GM21576 (cell line): ENCODE results near the gene KMT2B.

Source experiments
- ATAC-seq: cut with Tn5 transposase; IDR thresholded peaks from one replicate; pipeline ENCODE4 v1.9.1; 2021; ENCODE audit warnings: mild to moderate bottlenecking, moderate library complexity; ENCODE audit not compliant: unreplicated experiment

The KMT2B gene

GRCh38 chr19:35776102-35776788 lies 58.4 kb downstream of the KMT2B start:
- no peak for ATAC-seq

- ATAC-seq, result no peak
Observed at GRCh38 chr19:35777086-35777841, 59.5 kb downstream of the KMT2B start.

- ATAC-seq, result no peak
Observed at GRCh38 chr19:35777961-35778360, 60.2 kb downstream of the KMT2B start.

GRCh38 chr19:35779033-35779432 lies 61.2 kb downstream of the KMT2B start:
- ATAC-seq, result no peak

- no peak for ATAC-seq
Observed at GRCh38 chr19:35780058-35780457, 62.3 kb downstream of the KMT2B start.

GRCh38 chr19:35780717-35781116 lies 62.9 kb downstream of the KMT2B start:
- no peak for ATAC-seq

- ATAC-seq, result no peak
Observed at GRCh38 chr19:35781650-35782049, 63.8 kb downstream of the KMT2B start.

GRCh38 chr19:35782589-35782988 lies 64.8 kb downstream of the KMT2B start:
- ATAC-seq, result no peak

GRCh38 chr19:35783469-35784434 lies 65.9 kb downstream of the KMT2B start:
- ATAC-seq, result no peak

- no peak for ATAC-seq
Observed at GRCh38 chr19:35784503-35785338, 66.9 kb downstream of the KMT2B start.

- no peak for ATAC-seq
Observed at GRCh38 chr19:35785339-35785627, 67.5 kb downstream of the KMT2B start.

GRCh38 chr19:35786299-35787160 lies 68.7 kb downstream of the KMT2B start:
- ATAC-seq, result no peak

GRCh38 chr19:35787227-35787799 lies 69.5 kb downstream of the KMT2B start:
- ATAC-seq, result no peak
